HG03558 (cell line): Measurements from ENCODE around the gene GAPT.
"Not testable (repeated sequence)": the region's sequence is repeated elsewhere in the genome, so short reads cannot be mapped to it uniquely, and the experiment has no call there.

Source experiments
- ATAC-seq: cut with Tn5 transposase; IDR thresholded peaks from one replicate; pipeline ENCODE4 v1.9.1; 2021; ENCODE audit warnings: moderate number of reproducible peaks; ENCODE audit not compliant: unreplicated experiment; ENCODE audit errors: extremely low read depth

GAPT gene

GRCh38 chr5:58499941-58500340 is 8.7 kb downstream of the GAPT start:
- no peak for ATAC-seq

- ATAC-seq = no peak
Observed at GRCh38 chr5:58501778-58502417, 10.7 kb downstream of the GAPT start.

- ATAC-seq = no peak
Observed at GRCh38 chr5:58503390-58504046, 12.3 kb downstream of the GAPT start.

- no peak for ATAC-seq
Observed at GRCh38 chr5:58504766-58505165, 13.5 kb downstream of the GAPT start.

GRCh38 chr5:58505502-58505901 is 14.3 kb downstream of the GAPT start:
- ATAC-seq = no peak

GRCh38 chr5:58505971-58506640 is 14.9 kb downstream of the GAPT start:
- no peak for ATAC-seq

- no peak for ATAC-seq
Observed at GRCh38 chr5:58507715-58508114, 16.5 kb downstream of the GAPT start.

GRCh38 chr5:58517198-58517597 is 26.0 kb downstream of the GAPT start:
- no peak for ATAC-seq

- no peak for ATAC-seq
Observed at GRCh38 chr5:58523956-58524355, 32.7 kb downstream of the GAPT start.

GRCh38 chr5:58524571-58524970 is 33.3 kb downstream of the GAPT start:
- ATAC-seq = no peak

- ATAC-seq = no peak
Observed at GRCh38 chr5:58530942-58531490, 39.8 kb downstream of the GAPT start.

- ATAC-seq = not testable (repeated sequence)
Observed at GRCh38 chr5:58541935-58542334, 50.7 kb downstream of the GAPT start.

GRCh38 chr5:58542709-58543108 is 51.5 kb downstream of the GAPT start:
- no peak for ATAC-seq

- ATAC-seq = no peak
Observed at GRCh38 chr5:58543723-58544122, 52.5 kb downstream of the GAPT start.

- no peak for ATAC-seq
Observed at GRCh38 chr5:58544195-58544594, 53.0 kb downstream of the GAPT start.

- no peak for ATAC-seq
Observed at GRCh38 chr5:58544926-58545325, 53.7 kb downstream of the GAPT start.

GRCh38 chr5:58545912-58546311 is 54.7 kb downstream of the GAPT start:
- peak; percentile 90 for ATAC-seq
